GM23338 (cell line): Measurements from ENCODE around the gene KCNMB2. TPM values are rescaled to one million over a fixed set of nuclear protein-coding genes. Genes with fewer than 3 reads are reported as not detected.
A peak's percentile ranks its signal among the peaks of the same experiment; 100 is the strongest.

Experiments
- ATAC-seq: fragments of 200-7000 bp; cut with Tn5 transposase; 3 replicates; pipeline ENCODE4 v1.9.1; 2020
- DNase-seq: peaks from one replicate; pipeline ENCODE4 v3.0.0-alpha.2; 2015; ENCODE audit warnings: low spot score
- H2AFZ ChIP-seq: fragments of 200-600 bp; sonication (generic); 2 replicates; pipeline ENCODE4 v1.8.0; 2016; ENCODE audit warnings: antibody characterized with exemption, mild to moderate bottlenecking, moderate library complexity
- H3F3A ChIP-seq: fragments of 200-600 bp; sonication (generic); replicated peaks from 2 replicates; pipeline ENCODE4 v1.8.0; 2017; ENCODE audit warnings: antibody characterized with exemption, mixed run types, low read depth
- H3K27ac ChIP-seq: fragments of 200-600 bp; sonication (generic); 2 replicates; pipeline ENCODE4 v1.6.1; 2016; ENCODE audit warnings: low read depth
- H3K27me3 ChIP-seq: fragments of 200-600 bp; sonication (generic); 2 replicates; pipeline ENCODE4 v1.8.0; 2016; ENCODE audit warnings: mild to moderate bottlenecking, mixed run types, moderate library complexity; ENCODE audit not compliant: insufficient read depth
- H3K36me3 ChIP-seq: fragments of 200-600 bp; sonication (generic); 2 replicates; pipeline ENCODE4 v1.8.0; 2016; ENCODE audit warnings: mild to moderate bottlenecking; ENCODE audit not compliant: insufficient read depth
- H3K4me1 ChIP-seq: fragments of 200-600 bp; sonication (generic); 2 replicates; pipeline ENCODE4 v1.8.0; 2016; ENCODE audit warnings: mild to moderate bottlenecking, moderate library complexity; ENCODE audit not compliant: insufficient read depth
- H3K4me2 ChIP-seq: fragments of 200-600 bp; sonication (generic); 2 replicates; pipeline ENCODE4 v1.7.1; 2017; ENCODE audit warnings: mixed run types
- H3K4me3 ChIP-seq: fragments of 200-600 bp; sonication (generic); 2 replicates; pipeline ENCODE4 v1.6.1; 2016; ENCODE audit warnings: mixed run types
- H3K79me2 ChIP-seq: fragments of 200-600 bp; sonication (generic); replicated peaks from 2 replicates; pipeline ENCODE4 v1.8.0; 2017; ENCODE audit warnings: mild to moderate bottlenecking; ENCODE audit not compliant: insufficient read depth
- H3K9me2 ChIP-seq: fragments of 200-600 bp; sonication (generic); 2 replicates; pipeline ENCODE4 v1.8.0; 2017; ENCODE audit not compliant: insufficient read depth
- H4K20me1 ChIP-seq: fragments of 200-600 bp; sonication (generic); replicated peaks from 2 replicates; pipeline ENCODE4 v1.8.0; 2017; ENCODE audit warnings: mild to moderate bottlenecking; ENCODE audit not compliant: insufficient read depth
- H3K27ac Mint-ChIP-seq: 2 replicates; pipeline ENCODE4 v1.8.0; 2020; ENCODE audit warnings: inconsistent platforms, mild to moderate bottlenecking, moderate library complexity, mixed read lengths
- H3K27me3 Mint-ChIP-seq: 3 replicates; pipeline ENCODE4 v1.8.0; 2022; ENCODE audit warnings: low read depth, mild to moderate bottlenecking, moderate library complexity, mixed read lengths, inconsistent platforms; ENCODE audit not compliant: insufficient read depth, poor library complexity
- H3K36me3 Mint-ChIP-seq: 3 replicates; pipeline ENCODE4 v1.8.0; 2021; ENCODE audit warnings: low read depth, mild to moderate bottlenecking, inconsistent platforms, moderate library complexity, mixed read lengths
- H3K4me1 Mint-ChIP-seq: 3 replicates; pipeline ENCODE4 v1.8.0; 2020; ENCODE audit warnings: mild to moderate bottlenecking, inconsistent platforms, mixed read lengths
- H3K4me3 Mint-ChIP-seq: 3 replicates; pipeline ENCODE4 v1.8.0; 2021; ENCODE audit warnings: moderate library complexity, mild to moderate bottlenecking, inconsistent platforms, mixed read lengths
- H3K9me3 Mint-ChIP-seq: 3 replicates; pipeline ENCODE4 v1.8.0; 2020; ENCODE audit warnings: moderate library complexity, mild to moderate bottlenecking, inconsistent platforms, mixed read lengths
- CREB1 ChIP-seq: fragments of 250-450 bp; sonication (Bioruptor Pico); IDR thresholded peaks from 2 replicates; pipeline ENCODE4 v1.5.0; 2020; ENCODE audit warnings: low read depth, mild to moderate bottlenecking, moderate library complexity
- EZH2 ChIP-seq: fragments of 200-600 bp; sonication (generic); IDR thresholded peaks from one replicate; pipeline ENCODE4 v1.8.0; 2017; ENCODE audit warnings: antibody characterized with exemption, mild to moderate bottlenecking, low read depth; ENCODE audit not compliant: unreplicated experiment
- EZH2phosphoT487 ChIP-seq: fragments of 200-600 bp; sonication (generic); IDR thresholded peaks from one replicate; pipeline ENCODE4 v1.8.1; 2018; ENCODE audit warnings: antibody characterized with exemption; ENCODE audit not compliant: unreplicated experiment
- NANOG ChIP-seq: IDR thresholded peaks from 2 replicates; pipeline ENCODE4 v1.6.1; 2016; ENCODE audit warnings: antibody characterized with exemption, borderline replicate concordance
- POLR2AphosphoS5 ChIP-seq: IDR thresholded peaks from 2 replicates; pipeline ENCODE4 v1.6.1; 2016; ENCODE audit warnings: antibody characterized with exemption, low read depth
- STAT1 ChIP-seq: IDR thresholded peaks from one replicate; pipeline ENCODE4 v1.6.1; 2016; ENCODE audit warnings: antibody characterized with exemption; ENCODE audit not compliant: unreplicated experiment
- ZNF114 ChIP-seq: fragments of 250-450 bp; sonication (Bioruptor Pico); IDR thresholded peaks from 2 replicates; pipeline ENCODE4 v1.5.0; 2020; ENCODE audit warnings: mild to moderate bottlenecking, moderate library complexity
- ZNF331 ChIP-seq: fragments of 250-450 bp; sonication (Bioruptor Pico); IDR thresholded peaks from 2 replicates; pipeline ENCODE4 v1.5.0; 2020; ENCODE audit warnings: low read depth, mild to moderate bottlenecking, moderate library complexity
- polyA plus RNA-seq: library from polyadenylated mRNA; unstranded; fragments of >200 nt; fragmentation: Nextera tagmentation; extraction: Ambion mirVana; gene quantifications from 2 replicates; pipeline ENCODE4 v1.2.1, GENCODE V29; 2016
- total RNA-seq: library from RNA; depleted of rRNA; stranded (reverse); fragments of >200 nt; shearing (Covaris generic); gene quantifications from 2 replicates; pipeline ENCODE4 v1.2.3, GENCODE V29; 2014
- TF ChIP-seq, protein P1 (sequence below), 2 experiments: fragments of 200-600 bp in 1 of 2; sonication (generic) in 1 of 2; conservative IDR thresholded peaks; 2 replicates each; pipeline versions ENCODE4 v1.5.1 to v1.6.1; 2016 to 2017; ENCODE audit warnings: antibody characterized with exemption in 2 of 2, low read depth in 2 of 2, mild to moderate bottlenecking in 2 of 2, moderate library complexity in 1 of 2
- TF ChIP-seq, protein P2 (sequence below): IDR thresholded peaks from 2 replicates; pipeline ENCODE4 v1.6.1; 2016; ENCODE audit warnings: antibody characterized with exemption
- TF ChIP-seq, protein P3 (sequence below): fragments of 250-450 bp; sonication (Bioruptor Pico); IDR thresholded peaks from 2 replicates; pipeline ENCODE4 v1.5.0; 2020; ENCODE audit warnings: mild to moderate bottlenecking, moderate library complexity

Gene KCNMB2
- total and polyA plus RNA-seq, 2 experiments from 2014 or later: 0.53 TPM; not detected in 1

DNA sequence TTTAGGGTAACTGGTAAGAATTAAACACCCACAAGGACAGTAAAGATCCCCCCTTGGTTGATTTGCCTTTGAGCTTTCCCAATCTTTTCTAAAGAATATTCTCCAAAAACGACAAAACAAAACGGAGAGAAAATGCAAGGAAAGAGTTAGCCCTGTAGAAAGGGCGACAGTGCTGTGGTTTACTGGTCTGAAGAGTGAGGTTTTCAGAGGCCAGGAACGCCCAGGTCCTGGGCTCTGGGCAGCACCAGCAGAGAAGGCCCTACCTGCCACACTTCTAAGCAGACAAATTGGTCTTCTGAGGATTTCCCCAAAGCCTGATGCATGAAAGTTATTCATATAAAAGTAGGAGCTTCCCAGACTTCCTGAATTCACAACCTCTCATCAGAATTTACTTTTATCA lies 119.3 kb downstream of the KCNMB2 start:
- H3K4me2 ChIP-seq: no peak overlapping the region
- DNase-seq (no peak), ATAC-seq (no peak)
- no peaks in the 10 kb centered on the region for H3K79me2 ChIP-seq
- Mint-ChIP-seq H3K9me3 (peaks cover 5% of the 10 kb centered on the region; the same call in 1 of the 3 replicates), H3K36me3 (no peaks in the 10 kb centered on the region), H3K27me3 (no peaks in the 10 kb centered on the region), H3K4me1 (no peaks in the 10 kb centered on the region), H3K4me3 (no peak overlapping the region), H3K27ac (no peak overlapping the region)
- no peak overlapping the region for H3K4me3 ChIP-seq
- TF ChIP-seq ZNF114 (CRISPR knock-in tag) (no peak), EZH2phosphoT487 (no peak), CREB1 (CRISPR knock-in tag) (no peak)
- H3K4me1 ChIP-seq: no peaks in the 10 kb centered on the region
- H3K27ac ChIP-seq: no peak overlapping the region
- H3F3A ChIP-seq: no peaks in the 10 kb centered on the region
- H3K9me2 ChIP-seq: no peaks in the 10 kb centered on the region
- no peaks in the 10 kb centered on the region for H4K20me1 ChIP-seq
- no peaks in the 10 kb centered on the region for H3K27me3 ChIP-seq
- H2AFZ ChIP-seq: peak overlapping the region; percentile 72; the same call in 1 of the 2 replicates
- no peaks in the 10 kb centered on the region for H3K36me3 ChIP-seq

DNA sequence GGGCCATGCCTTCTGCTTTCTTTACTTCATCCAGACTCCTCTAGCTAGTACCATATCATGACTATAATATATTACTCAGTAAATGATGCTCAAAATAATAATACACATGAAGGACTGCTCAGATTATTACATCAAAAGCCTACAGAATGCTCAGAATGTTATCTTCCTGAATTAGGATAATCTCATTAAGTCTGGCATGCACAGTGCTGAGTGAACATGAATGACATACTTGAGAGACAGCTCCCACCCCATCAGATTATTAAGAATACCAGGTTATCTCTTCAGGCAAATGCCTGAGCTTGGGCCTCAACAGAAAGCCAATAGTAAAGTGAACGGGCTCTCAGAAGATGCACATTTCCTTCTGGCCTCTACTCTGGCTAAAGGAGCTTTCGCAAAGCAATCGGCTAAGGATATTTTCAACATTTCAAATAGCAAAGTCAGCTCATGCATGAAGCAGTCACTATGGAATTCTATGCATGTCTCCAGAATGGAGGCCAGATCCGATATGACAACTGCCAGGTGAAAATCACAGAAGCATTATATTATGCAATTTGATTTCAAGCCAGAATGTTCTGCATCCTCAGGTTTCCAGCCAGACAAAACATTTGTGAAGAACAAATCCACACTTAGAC lies 122.6 kb downstream of the KCNMB2 start:
- H3K4me3 ChIP-seq: no peak overlapping the region
- Mint-ChIP-seq H3K9me3 (no peaks in the 10 kb centered on the region), H3K36me3 (no peaks in the 10 kb centered on the region), H3K4me3 (no peak overlapping the region), H3K27me3 (no peaks in the 10 kb centered on the region), H3K27ac (no peak overlapping the region), H3K4me1 (peaks cover under 1% of the 10 kb centered on the region; the same call in 2 of the 3 replicates)
- H3K27ac ChIP-seq: no peak overlapping the region
- no peaks in the 10 kb centered on the region for H3K27me3 ChIP-seq
- H4K20me1 ChIP-seq: no peaks in the 10 kb centered on the region
- no peak for ATAC-seq
- H3F3A ChIP-seq: no peaks in the 10 kb centered on the region
- H3K36me3 ChIP-seq: no peaks in the 10 kb centered on the region
- DNase-seq: no peak
- no peaks in the 10 kb centered on the region for H3K4me1 ChIP-seq
- no peaks in the 10 kb centered on the region for H3K79me2 ChIP-seq
- no peak overlapping the region for H3K4me2 ChIP-seq
- no peak overlapping the region for H2AFZ ChIP-seq
- no peaks in the 10 kb centered on the region for H3K9me2 ChIP-seq
- TF ChIP-seq EZH2phosphoT487: no peak
- TF ChIP-seq, protein P1, sequence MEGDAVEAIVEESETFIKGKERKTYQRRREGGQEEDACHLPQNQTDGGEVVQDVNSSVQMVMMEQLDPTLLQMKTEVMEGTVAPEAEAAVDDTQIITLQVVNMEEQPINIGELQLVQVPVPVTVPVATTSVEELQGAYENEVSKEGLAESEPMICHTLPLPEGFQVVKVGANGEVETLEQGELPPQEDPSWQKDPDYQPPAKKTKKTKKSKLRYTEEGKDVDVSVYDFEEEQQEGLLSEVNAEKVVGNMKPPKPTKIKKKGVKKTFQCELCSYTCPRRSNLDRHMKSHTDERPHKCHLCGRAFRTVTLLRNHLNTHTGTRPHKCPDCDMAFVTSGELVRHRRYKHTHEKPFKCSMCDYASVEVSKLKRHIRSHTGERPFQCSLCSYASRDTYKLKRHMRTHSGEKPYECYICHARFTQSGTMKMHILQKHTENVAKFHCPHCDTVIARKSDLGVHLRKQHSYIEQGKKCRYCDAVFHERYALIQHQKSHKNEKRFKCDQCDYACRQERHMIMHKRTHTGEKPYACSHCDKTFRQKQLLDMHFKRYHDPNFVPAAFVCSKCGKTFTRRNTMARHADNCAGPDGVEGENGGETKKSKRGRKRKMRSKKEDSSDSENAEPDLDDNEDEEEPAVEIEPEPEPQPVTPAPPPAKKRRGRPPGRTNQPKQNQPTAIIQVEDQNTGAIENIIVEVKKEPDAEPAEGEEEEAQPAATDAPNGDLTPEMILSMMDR (conservative IDR thresholded peaks at IDR 0.05; ENCODE audit: low read depth in 2 of 2): no peak
- no peak for TF ChIP-seq ZNF331
- TF ChIP-seq, protein P2, sequence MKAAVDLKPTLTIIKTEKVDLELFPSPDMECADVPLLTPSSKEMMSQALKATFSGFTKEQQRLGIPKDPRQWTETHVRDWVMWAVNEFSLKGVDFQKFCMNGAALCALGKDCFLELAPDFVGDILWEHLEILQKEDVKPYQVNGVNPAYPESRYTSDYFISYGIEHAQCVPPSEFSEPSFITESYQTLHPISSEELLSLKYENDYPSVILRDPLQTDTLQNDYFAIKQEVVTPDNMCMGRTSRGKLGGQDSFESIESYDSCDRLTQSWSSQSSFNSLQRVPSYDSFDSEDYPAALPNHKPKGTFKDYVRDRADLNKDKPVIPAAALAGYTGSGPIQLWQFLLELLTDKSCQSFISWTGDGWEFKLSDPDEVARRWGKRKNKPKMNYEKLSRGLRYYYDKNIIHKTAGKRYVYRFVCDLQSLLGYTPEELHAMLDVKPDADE: no peak
- TF ChIP-seq CREB1 (CRISPR knock-in tag): no peak
- TF ChIP-seq POLR2AphosphoS5: no peak
- no peak for TF ChIP-seq STAT1
- no peak for TF ChIP-seq NANOG
- no peak for TF ChIP-seq ZNF114 (CRISPR knock-in tag)
- TF ChIP-seq EZH2: no peak
- TF ChIP-seq, protein P3, sequence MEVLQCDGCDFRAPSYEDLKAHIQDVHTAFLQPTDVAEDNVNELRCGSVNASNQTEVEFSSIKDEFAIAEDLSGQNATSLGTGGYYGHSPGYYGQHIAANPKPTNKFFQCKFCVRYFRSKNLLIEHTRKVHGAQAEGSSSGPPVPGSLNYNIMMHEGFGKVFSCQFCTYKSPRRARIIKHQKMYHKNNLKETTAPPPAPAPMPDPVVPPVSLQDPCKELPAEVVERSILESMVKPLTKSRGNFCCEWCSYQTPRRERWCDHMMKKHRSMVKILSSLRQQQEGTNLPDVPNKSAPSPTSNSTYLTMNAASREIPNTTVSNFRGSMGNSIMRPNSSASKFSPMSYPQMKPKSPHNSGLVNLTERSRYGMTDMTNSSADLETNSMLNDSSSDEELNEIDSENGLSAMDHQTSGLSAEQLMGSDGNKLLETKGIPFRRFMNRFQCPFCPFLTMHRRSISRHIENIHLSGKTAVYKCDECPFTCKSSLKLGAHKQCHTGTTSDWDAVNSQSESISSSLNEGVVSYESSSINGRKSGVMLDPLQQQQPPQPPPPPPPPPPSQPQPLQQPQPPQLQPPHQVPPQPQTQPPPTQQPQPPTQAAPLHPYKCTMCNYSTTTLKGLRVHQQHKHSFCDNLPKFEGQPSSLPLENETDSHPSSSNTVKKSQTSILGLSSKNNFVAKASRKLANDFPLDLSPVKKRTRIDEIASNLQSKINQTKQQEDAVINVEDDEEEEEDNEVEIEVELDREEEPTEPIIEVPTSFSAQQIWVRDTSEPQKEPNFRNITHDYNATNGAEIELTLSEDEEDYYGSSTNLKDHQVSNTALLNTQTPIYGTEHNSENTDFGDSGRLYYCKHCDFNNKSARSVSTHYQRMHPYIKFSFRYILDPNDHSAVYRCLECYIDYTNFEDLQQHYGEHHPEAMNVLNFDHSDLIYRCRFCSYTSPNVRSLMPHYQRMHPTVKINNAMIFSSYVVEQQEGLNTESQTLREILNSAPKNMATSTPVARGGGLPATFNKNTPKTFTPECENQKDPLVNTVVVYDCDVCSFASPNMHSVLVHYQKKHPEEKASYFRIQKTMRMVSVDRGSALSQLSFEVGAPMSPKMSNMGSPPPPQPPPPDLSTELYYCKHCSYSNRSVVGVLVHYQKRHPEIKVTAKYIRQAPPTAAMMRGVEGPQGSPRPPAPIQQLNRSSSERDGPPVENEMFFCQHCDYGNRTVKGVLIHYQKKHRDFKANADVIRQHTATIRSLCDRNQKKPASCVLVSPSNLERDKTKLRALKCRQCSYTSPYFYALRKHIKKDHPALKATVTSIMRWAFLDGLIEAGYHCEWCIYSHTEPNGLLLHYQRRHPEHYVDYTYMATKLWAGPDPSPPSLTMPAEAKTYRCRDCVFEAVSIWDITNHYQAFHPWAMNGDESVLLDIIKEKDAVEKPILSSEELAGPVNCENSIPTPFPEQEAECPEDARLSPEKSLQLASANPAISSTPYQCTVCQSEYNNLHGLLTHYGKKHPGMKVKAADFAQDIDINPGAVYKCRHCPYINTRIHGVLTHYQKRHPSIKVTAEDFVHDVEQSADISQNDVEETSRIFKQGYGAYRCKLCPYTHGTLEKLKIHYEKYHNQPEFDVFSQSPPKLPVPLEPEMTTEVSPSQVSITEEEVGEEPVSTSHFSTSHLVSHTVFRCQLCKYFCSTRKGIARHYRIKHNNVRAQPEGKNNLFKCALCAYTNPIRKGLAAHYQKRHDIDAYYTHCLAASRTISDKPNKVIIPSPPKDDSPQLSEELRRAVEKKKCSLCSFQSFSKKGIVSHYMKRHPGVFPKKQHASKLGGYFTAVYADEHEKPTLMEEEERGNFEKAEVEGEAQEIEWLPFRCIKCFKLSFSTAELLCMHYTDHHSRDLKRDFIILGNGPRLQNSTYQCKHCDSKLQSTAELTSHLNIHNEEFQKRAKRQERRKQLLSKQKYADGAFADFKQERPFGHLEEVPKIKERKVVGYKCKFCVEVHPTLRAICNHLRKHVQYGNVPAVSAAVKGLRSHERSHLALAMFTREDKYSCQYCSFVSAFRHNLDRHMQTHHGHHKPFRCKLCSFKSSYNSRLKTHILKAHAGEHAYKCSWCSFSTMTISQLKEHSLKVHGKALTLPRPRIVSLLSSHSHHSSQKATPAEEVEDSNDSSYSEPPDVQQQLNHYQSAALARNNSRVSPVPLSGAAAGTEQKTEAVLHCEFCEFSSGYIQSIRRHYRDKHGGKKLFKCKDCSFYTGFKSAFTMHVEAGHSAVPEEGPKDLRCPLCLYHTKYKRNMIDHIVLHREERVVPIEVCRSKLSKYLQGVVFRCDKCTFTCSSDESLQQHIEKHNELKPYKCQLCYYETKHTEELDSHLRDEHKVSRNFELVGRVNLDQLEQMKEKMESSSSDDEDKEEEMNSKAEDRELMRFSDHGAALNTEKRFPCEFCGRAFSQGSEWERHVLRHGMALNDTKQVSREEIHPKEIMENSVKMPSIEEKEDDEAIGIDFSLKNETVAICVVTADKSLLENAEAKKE (CRISPR knock-in tag): no peak
